ENCODE results near the gene H3-3A.

The H3-3A gene

GRCh38 chr1:226110249-226111097, 48.0 kb downstream of the H3-3A start:
- peak in 3 of 4 experiments; percentile 33 to 51 (median 41) for DNase-seq (ENCODE audit: low read depth in 4 of 4, low spot score in 1 of 4)

GRCh38 chr1:226111098-226111882, 48.8 kb downstream of the H3-3A start:
- DNase-seq (ENCODE audit: low read depth in 4 of 4, low spot score in 1 of 4) = no peak

- DNase-seq (ENCODE audit: low read depth in 4 of 4, low spot score in 1 of 4) = no peak
Observed at GRCh38 chr1:226111883-226112261, 49.4 kb downstream of the H3-3A start.

GRCh38 chr1:226112626-226113025, 50.1 kb downstream of the H3-3A start:
- no peak for DNase-seq (ENCODE audit: low read depth in 4 of 4, low spot score in 1 of 4)

- DNase-seq (ENCODE audit: low read depth in 4 of 4, low spot score in 1 of 4) = no peak
Observed at GRCh38 chr1:226116673-226117072, 54.2 kb downstream of the H3-3A start.

GRCh38 chr1:226117330-226117729, 54.8 kb downstream of the H3-3A start:
- no peak for DNase-seq (ENCODE audit: low read depth in 4 of 4, low spot score in 1 of 4)

- DNase-seq (ENCODE audit: low read depth in 4 of 4, low spot score in 1 of 4) = no peak
Observed at GRCh38 chr1:226118357-226118756, 55.8 kb downstream of the H3-3A start.

GRCh38 chr1:226119169-226119568, 56.7 kb downstream of the H3-3A start:
- DNase-seq (ENCODE audit: low read depth in 4 of 4, low spot score in 1 of 4) = no peak

GRCh38 chr1:226120398-226120797, 57.9 kb downstream of the H3-3A start:
- no peak for DNase-seq (ENCODE audit: low read depth in 4 of 4, low spot score in 1 of 4)

- no peak for DNase-seq (ENCODE audit: low read depth in 4 of 4, low spot score in 1 of 4)
Observed at GRCh38 chr1:226121049-226121586, 58.6 kb downstream of the H3-3A start.
